Activated naive CD4-positive, alpha-beta T cell treated with anti-CD3 and anti-CD28 coated beads, Interleukin-2, amount 50 U/mL, for 72 hours (primary cell): Measurements from ENCODE around the gene RELT. TPM values are rescaled to one million over a fixed set of nuclear protein-coding genes. Genes with fewer than 3 reads are reported as not detected.

Experiments
- ATAC-seq, 2 donors: fragments of 150-1000 bp; cut with Tn5 transposase; 2 replicates each; pipeline ENCODE4 v1.10.0; 2021; ENCODE audit warnings: mild to moderate bottlenecking in 2 of 2, moderate library complexity in 2 of 2
- DNase-seq, 2 donors: peaks; one replicate each; pipeline ENCODE4 v3.0.0; 2021 to 2022; ENCODE audit warnings: low spot score in 2 of 2
- H3K27ac Mint-ChIP-seq, 2 donors: one replicate each; pipeline ENCODE4 v1.8.0; 2022; ENCODE audit warnings: mild to moderate bottlenecking in 2 of 2, mixed read lengths in 2 of 2
- H3K36me3 Mint-ChIP-seq, 2 donors: one replicate each; pipeline ENCODE4 v1.8.0; 2022; ENCODE audit warnings: mixed read lengths in 2 of 2
- H3K9me3 Mint-ChIP-seq, 2 donors: one replicate each; pipeline ENCODE4 v1.8.0; 2022; ENCODE audit warnings: mixed read lengths in 2 of 2
- total RNA-seq, 2 donors: library from RNA; stranded (reverse); gene quantifications; one replicate each; pipeline ENCODE4 v1.2.3, GENCODE V29; 2022

The RELT gene
- total RNA-seq, 2 donors from 2014 or later: 23.2 to 28.2 TPM

- Mint-ChIP-seq H3K27ac (peak overlapping the region; percentile 29 to 54), H3K9me3 (no peaks in the 10 kb centered on the region), H3K36me3 (no peaks in the 10 kb centered on the region)
- ATAC-seq: no peak
- no peak for DNase-seq
Measured at GRCh38 chr11:73383249-73384124, 7.3 kb downstream of the RELT start.

GRCh38 chr11:73384125-73384441, 7.9 kb downstream of the RELT start:
- Mint-ChIP-seq H3K9me3 (no peaks in the 10 kb centered on the region), H3K27ac (peak overlapping the region; percentile 54 to 72), H3K36me3 (no peaks in the 10 kb centered on the region)
- ATAC-seq: no peak
- no peak for DNase-seq

GRCh38 chr11:73384531-73384871, 8.3 kb downstream of the RELT start:
- DNase-seq: no peak
- H3K36me3 Mint-ChIP-seq: no peaks in the 10 kb centered on the region
- peak overlapping the region; percentile 54 to 72 for H3K27ac Mint-ChIP-seq
- H3K9me3 Mint-ChIP-seq: no peaks in the 10 kb centered on the region
- no peak for ATAC-seq

- DNase-seq (no peak), ATAC-seq (peak; percentile 20 to 42)
- no peaks in the 10 kb centered on the region for H3K9me3 Mint-ChIP-seq
- peak overlapping the region; percentile 54 to 72 for H3K27ac Mint-ChIP-seq
- no peaks in the 10 kb centered on the region for H3K36me3 Mint-ChIP-seq
Measured at GRCh38 chr11:73384872-73385689, 8.9 kb downstream of the RELT start.

GRCh38 chr11:73386016-73386415, 9.8 kb downstream of the RELT start:
- DNase-seq (no peak), ATAC-seq (no peak)
- no peaks in the 10 kb centered on the region for H3K36me3 Mint-ChIP-seq
- H3K9me3 Mint-ChIP-seq: no peaks in the 10 kb centered on the region
- H3K27ac Mint-ChIP-seq: peak overlapping the region; percentile 54 to 72

- Mint-ChIP-seq H3K36me3 (no peaks in the 10 kb centered on the region), H3K9me3 (no peaks in the 10 kb centered on the region), H3K27ac (peak overlapping the region; percentile 54 to 72)
- ATAC-seq (no peak), DNase-seq (no peak)
Measured at GRCh38 chr11:73386546-73386945, 10.3 kb downstream of the RELT start.

GRCh38 chr11:73387594-73388264, 11.5 kb downstream of the RELT start:
- Mint-ChIP-seq H3K9me3 (no peaks in the 10 kb centered on the region), H3K36me3 (no peaks in the 10 kb centered on the region), H3K27ac (peak overlapping the region; percentile 54 to 93)
- no peak for ATAC-seq
- DNase-seq: no peak

GRCh38 chr11:73388265-73389133, 12.3 kb downstream of the RELT start:
- H3K27ac Mint-ChIP-seq: peak overlapping the region; percentile 54 to 93
- no peaks in the 10 kb centered on the region for H3K36me3 Mint-ChIP-seq
- ATAC-seq (no peak), DNase-seq (no peak)
- H3K9me3 Mint-ChIP-seq: no peaks in the 10 kb centered on the region

GRCh38 chr11:73389134-73389525, 12.9 kb downstream of the RELT start:
- H3K9me3 Mint-ChIP-seq: no peaks in the 10 kb centered on the region
- H3K27ac Mint-ChIP-seq: peak overlapping the region; percentile 54 to 68
- DNase-seq (no peak), ATAC-seq (no peak)
- no peaks in the 10 kb centered on the region for H3K36me3 Mint-ChIP-seq

- no peaks in the 10 kb centered on the region for H3K36me3 Mint-ChIP-seq
- H3K9me3 Mint-ChIP-seq: no peaks in the 10 kb centered on the region
- H3K27ac Mint-ChIP-seq: peak overlapping the region; percentile 24 to 54
- no peak for DNase-seq
- ATAC-seq: no peak
Measured at GRCh38 chr11:73389916-73390315, 13.7 kb downstream of the RELT start.

- no peak for ATAC-seq
- DNase-seq: no peak
- Mint-ChIP-seq H3K27ac (no peak overlapping the region), H3K36me3 (no peaks in the 10 kb centered on the region), H3K9me3 (no peaks in the 10 kb centered on the region)
Measured at GRCh38 chr11:73390601-73391565, 14.7 kb downstream of the RELT start.

GRCh38 chr11:73391665-73392064, 15.5 kb downstream of the RELT start:
- Mint-ChIP-seq H3K36me3 (no peaks in the 10 kb centered on the region), H3K9me3 (no peaks in the 10 kb centered on the region), H3K27ac (no peak overlapping the region)
- no peak for DNase-seq
- no peak for ATAC-seq

- DNase-seq (no peak), ATAC-seq (no peak)
- peaks cover 0 to 7% of the 10 kb centered on the region in 2 donors for H3K36me3 Mint-ChIP-seq
- H3K9me3 Mint-ChIP-seq: no peaks in the 10 kb centered on the region
- H3K27ac Mint-ChIP-seq: peak overlapping the region in 1 of 2 donors; percentile 10
Measured at GRCh38 chr11:73392108-73393010, 16.2 kb downstream of the RELT start.

- ATAC-seq (peak in 1 of 2 donors; percentile 2), DNase-seq (no peak)
- Mint-ChIP-seq H3K27ac (peak overlapping the region; percentile 22 to 55), H3K9me3 (no peaks in the 10 kb centered on the region), H3K36me3 (peaks cover 0 to 7% of the 10 kb centered on the region in 2 donors)
Measured at GRCh38 chr11:73393011-73393380, 16.8 kb downstream of the RELT start.
